Right renal pelvis (tissue), 4 donors: ENCODE data around the gene CAT. TPM values are rescaled to one million over a fixed set of nuclear protein-coding genes. Genes with fewer than 3 reads are reported as not detected.

ENCODE experiments used
- DNase-seq, 4 donors: peaks; one replicate each; pipeline ENCODE4 v3.0.0-alpha.2; 2013; ENCODE audit warnings: low read depth in 4 of 4, low spot score in 3 of 4, missing footprints in 1 of 4
- polyA plus RNA-seq, 4 donors: library from polyadenylated mRNA; unstranded; fragments of 120-200 nt; gene quantifications; one replicate each; pipeline ENCODE4 v1.2.1, GENCODE V29; 2013; ENCODE audit not compliant: insufficient read length in 4 of 4

Gene CAT
- polyA plus RNA-seq, 4 donors: 165 to 181 (median 170) TPM

- DNase-seq: no peak
These were observed 54.7 kb downstream of the CAT start for GRCh38 chr11:34493468-34493867.

- no peak for DNase-seq
These were observed 55.3 kb downstream of the CAT start for GRCh38 chr11:34493926-34494595.

- no peak for DNase-seq
These were observed 56.5 kb downstream of the CAT start for GRCh38 chr11:34495239-34495723.

- no peak for DNase-seq
These were observed 57.1 kb downstream of the CAT start for GRCh38 chr11:34495724-34496377.

- no peak for DNase-seq
These were observed 61.2 kb downstream of the CAT start for GRCh38 chr11:34499719-34500500.

- DNase-seq: no peak
These were observed 62.8 kb downstream of the CAT start for GRCh38 chr11:34501500-34501899.

GRCh38 chr11:34501949-34502348, 63.2 kb downstream of the CAT start:
- DNase-seq: no peak

GRCh38 chr11:34502949-34503348, 64.2 kb downstream of the CAT start:
- no peak for DNase-seq

GRCh38 chr11:34505874-34506273, 67.1 kb downstream of the CAT start:
- DNase-seq: no peak

GRCh38 chr11:34507156-34507555, 68.4 kb downstream of the CAT start:
- DNase-seq: no peak

GRCh38 chr11:34507610-34508009, 68.9 kb downstream of the CAT start:
- DNase-seq: no peak

GRCh38 chr11:34508524-34508923, 69.8 kb downstream of the CAT start:
- DNase-seq: no peak

GRCh38 chr11:34509336-34509876, 70.7 kb downstream of the CAT start:
- no peak for DNase-seq

GRCh38 chr11:34510218-34510617, 71.5 kb downstream of the CAT start:
- DNase-seq: no peak

GRCh38 chr11:34510673-34511072, 71.9 kb downstream of the CAT start:
- no peak for DNase-seq

GRCh38 chr11:34512840-34513681, 74.3 kb downstream of the CAT start:
- no peak for DNase-seq

- DNase-seq: no peak
These were observed 75.1 kb downstream of the CAT start, which contains the start of gene ELF5 for GRCh38 chr11:34513682-34514449. Gene ELF5 (minus strand): TSS chr11:34513794. CDS start chr11:34505749, 8,045 bp downstream.

GRCh38 chr11:34514597-34514996, 75.9 kb downstream of the CAT start:
- no peak for DNase-seq

- no peak for DNase-seq
These were observed 77.7 kb downstream of the CAT start for GRCh38 chr11:34516247-34517040.
